GM12892 (cell line): ENCODE measurements around the gene CMPK1.

Source experiments
- POLR2A ChIP-seq: IDR thresholded peaks from 2 replicates; pipeline ENCODE4 v1.6.1; 2011; ENCODE audit warnings: low read depth, low read length, control low read depth
- TAF1 ChIP-seq: IDR thresholded peaks from 2 replicates; pipeline ENCODE4 v1.6.1; 2011; ENCODE audit warnings: low read depth, mild to moderate bottlenecking, control low read depth, low read length, borderline replicate concordance

DNA sequence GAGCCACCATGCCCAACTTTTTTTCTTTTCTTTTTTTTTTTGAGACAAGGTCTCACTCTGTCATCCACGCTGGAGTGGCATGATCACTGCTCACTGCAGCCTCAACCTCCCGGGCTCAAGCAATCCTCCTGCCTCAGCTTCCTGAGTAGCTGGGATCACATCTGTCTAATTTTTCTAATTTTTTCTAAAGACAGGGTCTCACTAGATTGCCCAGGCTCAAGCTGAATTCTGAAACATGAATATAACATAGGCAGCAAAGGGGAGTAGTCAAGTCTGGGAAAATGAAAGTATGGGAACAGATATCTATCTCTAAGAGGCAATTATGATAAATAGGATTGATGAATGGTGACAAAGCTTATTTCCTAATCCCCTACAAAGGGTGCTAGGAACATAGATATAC lies 7.3 kb upstream of the CMPK1 start:
- TF ChIP-seq POLR2A (no peak), TAF1 (no peak)
